Measurements from ENCODE around the gene BOK.

BOK gene

DNA sequence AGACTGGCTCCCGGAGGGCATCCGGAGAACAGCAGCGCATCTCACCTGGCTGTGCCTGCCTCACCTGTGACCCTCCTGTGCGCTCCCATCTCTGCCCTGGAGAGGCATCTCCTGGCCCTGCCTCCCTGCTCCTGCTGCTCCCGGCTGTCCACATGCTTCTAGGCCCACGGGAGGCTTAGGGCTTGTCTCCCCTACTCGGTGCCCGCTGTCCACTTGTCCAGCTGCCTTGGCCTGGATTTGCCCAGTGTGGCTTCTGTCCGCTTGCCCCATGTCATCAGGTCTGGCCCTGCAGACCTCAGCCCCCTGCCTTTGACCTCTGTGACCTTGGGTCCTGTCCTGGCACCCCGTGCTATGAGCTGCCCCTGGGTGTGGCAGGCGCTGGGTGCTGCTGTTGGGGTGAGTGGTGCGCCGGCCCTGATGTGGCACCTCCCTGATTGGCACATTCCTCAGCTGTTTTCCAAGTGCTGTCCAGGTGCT lies 4.5 kb downstream of the BOK start:
- TF ChIP-seq SIN3A (IDR thresholded peaks at IDR 0.05; ENCODE audit: borderline replicate concordance, insufficient read depth, low read length), result no peak
- no peak for TF ChIP-seq REST (IDR thresholded peaks at IDR 0.05; ENCODE audit: insufficient read depth in 1 of 2, low read depth in 2 of 2, low read length in 2 of 2)
- no peak for TF ChIP-seq POLR2AphosphoS5 (IDR thresholded peaks at IDR 0.05; ENCODE audit: low read depth, low read length)
- TF ChIP-seq FOXP2 (optimal IDR thresholded peaks at IDR 0.05; ENCODE audit: borderline replicate concordance, extremely low read depth, extremely low read length, insufficient read depth), result no peak
- TF ChIP-seq TAF1 (IDR thresholded peaks at IDR 0.05; ENCODE audit: borderline replicate concordance, insufficient read depth, low read length), result no peak

GRCh38 chr2:241563571-241563980 lies 5.0 kb downstream of the BOK start:
- no peak for TF ChIP-seq REST (IDR thresholded peaks at IDR 0.05; ENCODE audit: insufficient read depth in 1 of 2, low read depth in 2 of 2, low read length in 2 of 2)
- TF ChIP-seq SIN3A (IDR thresholded peaks at IDR 0.05; ENCODE audit: borderline replicate concordance, insufficient read depth, low read length), result no peak
- no peak for TF ChIP-seq POLR2AphosphoS5 (IDR thresholded peaks at IDR 0.05; ENCODE audit: low read depth, low read length)
- TF ChIP-seq FOXP2 (optimal IDR thresholded peaks at IDR 0.05; ENCODE audit: borderline replicate concordance, extremely low read depth, extremely low read length, insufficient read depth), result no peak
- no peak for TF ChIP-seq TAF1 (IDR thresholded peaks at IDR 0.05; ENCODE audit: borderline replicate concordance, insufficient read depth, low read length)

DNA sequence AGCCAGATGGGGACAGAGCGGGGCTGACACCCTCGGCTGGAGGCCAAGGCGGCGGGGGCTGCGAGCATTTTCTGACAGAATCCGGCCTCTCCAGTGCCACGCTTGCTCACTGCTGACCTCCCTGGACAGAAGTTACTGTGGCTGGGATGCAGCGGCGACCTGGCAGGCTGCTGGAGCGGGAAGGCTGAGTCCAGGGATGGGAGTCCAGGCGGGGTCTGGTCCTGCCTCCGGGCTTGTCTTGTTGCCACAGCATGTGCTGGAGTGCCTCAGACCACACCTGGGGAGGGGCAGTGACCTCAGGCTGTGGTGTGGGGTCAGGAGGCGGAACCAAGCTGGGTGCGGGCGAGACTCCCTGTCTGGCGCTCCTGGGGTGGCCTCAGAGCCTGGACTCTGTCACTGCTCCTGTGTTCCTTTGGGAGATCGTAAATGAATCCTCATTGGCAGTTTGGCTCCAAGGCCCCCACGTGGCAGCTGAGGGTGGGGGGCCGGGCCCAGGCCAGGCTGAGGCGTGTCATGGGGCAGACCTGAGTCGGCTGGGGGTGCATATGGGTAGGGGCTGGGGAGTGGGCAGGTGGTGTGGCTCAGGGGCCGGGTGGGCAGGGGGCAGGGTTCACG lies 5.5 kb downstream of the BOK start:
- TF ChIP-seq FOXP2 (optimal IDR thresholded peaks at IDR 0.05; ENCODE audit: borderline replicate concordance, extremely low read depth, extremely low read length, insufficient read depth) (no peak), SIN3A (IDR thresholded peaks at IDR 0.05; ENCODE audit: borderline replicate concordance, insufficient read depth, low read length) (no peak), POLR2AphosphoS5 (IDR thresholded peaks at IDR 0.05; ENCODE audit: low read depth, low read length) (no peak), TAF1 (IDR thresholded peaks at IDR 0.05; ENCODE audit: borderline replicate concordance, insufficient read depth, low read length) (no peak), REST (IDR thresholded peaks at IDR 0.05; ENCODE audit: insufficient read depth in 1 of 2, low read depth in 2 of 2, low read length in 2 of 2) (no peak)

GRCh38 chr2:241564596-241565410 lies 6.3 kb downstream of the BOK start:
- TF ChIP-seq REST (IDR thresholded peaks at IDR 0.05; ENCODE audit: insufficient read depth in 1 of 2, low read depth in 2 of 2, low read length in 2 of 2), result no peak
- no peak for TF ChIP-seq SIN3A (IDR thresholded peaks at IDR 0.05; ENCODE audit: borderline replicate concordance, insufficient read depth, low read length)
- no peak for TF ChIP-seq TAF1 (IDR thresholded peaks at IDR 0.05; ENCODE audit: borderline replicate concordance, insufficient read depth, low read length)
- no peak for TF ChIP-seq FOXP2 (optimal IDR thresholded peaks at IDR 0.05; ENCODE audit: borderline replicate concordance, extremely low read depth, extremely low read length, insufficient read depth)
- TF ChIP-seq POLR2AphosphoS5 (IDR thresholded peaks at IDR 0.05; ENCODE audit: low read depth, low read length), result no peak
